Neural cell (in vitro differentiated cells): ENCODE data around the gene TSC22D3. TPM values are rescaled to one million over a fixed set of nuclear protein-coding genes. Genes with fewer than 3 reads are reported as not detected.

Experiments
- H2AFZ ChIP-seq: fragments of 200-600, 300-800 bp; sonication (generic), shearing (Covaris generic); 2 replicates; pipeline ENCODE4 v1.6.0; 2014; ENCODE audit warnings: low read depth, mild to moderate bottlenecking, antibody characterized with exemption, low read length, moderate library complexity
- H3F3A ChIP-seq: fragments of 200-600 bp; shearing (Covaris generic); 2 replicates; pipeline ENCODE4 v1.6.1; 2016; ENCODE audit warnings: mild to moderate bottlenecking, moderate library complexity, mixed read lengths, antibody characterized with exemption, low read length; ENCODE audit not compliant: insufficient read depth, poor library complexity, severe bottlenecking
- H3K27ac ChIP-seq: fragments of 200-600, 300-800 bp; sonication (generic), shearing (Covaris generic); 2 replicates; pipeline ENCODE4 v1.5.1; 2014; ENCODE audit warnings: mild to moderate bottlenecking, low read length, moderate library complexity
- H3K27me3 ChIP-seq: fragments of 300-800, 200-600 bp; sonication (generic), shearing (Covaris generic); 2 replicates; pipeline ENCODE4 v1.6.0; 2014; ENCODE audit warnings: mild to moderate bottlenecking, low read depth, low read length, moderate library complexity; ENCODE audit not compliant: insufficient read depth
- H3K36me3 ChIP-seq: fragments of 300-800, 200-600 bp; sonication (generic), shearing (Covaris generic); 2 replicates; pipeline ENCODE4 v1.5.1; 2014; ENCODE audit warnings: mild to moderate bottlenecking, antibody characterized with exemption, low read length, moderate library complexity; ENCODE audit not compliant: insufficient read depth
- H3K4me2 ChIP-seq: fragments of 300-800, 200-600 bp; sonication (generic), shearing (Covaris generic); 2 replicates; pipeline ENCODE4 v1.6.0; 2014; ENCODE audit warnings: mild to moderate bottlenecking, low read length
- H3K4me3 ChIP-seq: fragments of 300-800, 200-600 bp; sonication (generic), shearing (Covaris generic); 2 replicates; pipeline ENCODE4 v1.5.1; 2014; ENCODE audit warnings: mild to moderate bottlenecking, low read length, moderate library complexity
- H3K79me2 ChIP-seq: fragments of 200-600 bp; shearing (Covaris generic); replicated peaks from 2 replicates; pipeline ENCODE4 v1.6.0; 2014; ENCODE audit warnings: mild to moderate bottlenecking, low read length, moderate library complexity; ENCODE audit not compliant: insufficient read depth
- H3K9ac ChIP-seq: fragments of 300-800, 200-600 bp; sonication (generic), shearing (Covaris generic); 2 replicates; pipeline ENCODE4 v1.6.1; 2016; ENCODE audit warnings: mild to moderate bottlenecking, low read length, mixed read lengths
- H3K9me2 ChIP-seq: fragments of 200-600 bp; shearing (Covaris generic); 2 replicates; pipeline ENCODE4 v1.6.1; 2016; ENCODE audit warnings: mild to moderate bottlenecking, low read length, mixed read lengths; ENCODE audit not compliant: insufficient read depth
- H3K9me3 ChIP-seq: fragments of 200-600, 300-800 bp; sonication (generic), shearing (Covaris generic); 2 replicates; pipeline ENCODE4 v1.6.1; 2016; ENCODE audit warnings: mild to moderate bottlenecking, mixed run types, low read length, moderate library complexity, mixed read lengths
- H4K20me1 ChIP-seq: fragments of 200-600 bp; shearing (Covaris generic); 2 replicates; pipeline ENCODE4 v1.6.1; 2016; ENCODE audit warnings: mild to moderate bottlenecking, mixed run types; ENCODE audit not compliant: insufficient read depth
- CTCF ChIP-seq: fragments of 450-650 bp; IDR thresholded peaks from 2 replicates; pipeline ENCODE4 v1.5.1; 2014; ENCODE audit warnings: antibody characterized with exemption, mild to moderate bottlenecking, moderate library complexity; ENCODE audit not compliant: poor library complexity, severe bottlenecking
- EP300 ChIP-seq: fragments of 450-650 bp; conservative IDR thresholded peaks from 2 replicates; pipeline ENCODE4 v1.6.1; 2014; ENCODE audit warnings: antibody characterized with exemption, mild to moderate bottlenecking, moderate library complexity; ENCODE audit not compliant: poor library complexity, severe bottlenecking
- EZH2 ChIP-seq: fragments of 200-600, 300-800 bp; shearing (Covaris generic), sonication (generic); IDR thresholded peaks from 2 replicates; pipeline ENCODE4 v1.6.1; 2014; ENCODE audit warnings: antibody characterized with exemption, low read length, borderline replicate concordance, mild to moderate bottlenecking; ENCODE audit not compliant: insufficient read depth, poor library complexity, severe bottlenecking
- MXI1 ChIP-seq: fragments of 450-650 bp; conservative IDR thresholded peaks from 2 replicates; pipeline ENCODE4 v1.6.1; 2014; ENCODE audit warnings: antibody characterized with exemption, mild to moderate bottlenecking; ENCODE audit not compliant: poor library complexity, severe bottlenecking
- POLR2AphosphoS5 ChIP-seq: IDR thresholded peaks from 2 replicates; pipeline ENCODE4 v1.6.1; 2012
- RAD21 ChIP-seq: fragments of 450-650 bp; conservative IDR thresholded peaks from 2 replicates; pipeline ENCODE4 v1.6.1; 2014; ENCODE audit warnings: antibody characterized with exemption, mild to moderate bottlenecking, moderate library complexity
- REST ChIP-seq: IDR thresholded peaks from 2 replicates; pipeline ENCODE4 v1.6.1; 2012; ENCODE audit warnings: borderline replicate concordance
- SMC3 ChIP-seq: fragments of 450-650 bp; conservative IDR thresholded peaks from 2 replicates; pipeline ENCODE4 v1.6.1; 2014; ENCODE audit warnings: antibody characterized with exemption, mild to moderate bottlenecking, moderate library complexity; ENCODE audit not compliant: poor library complexity
- TAF1 ChIP-seq: IDR thresholded peaks from 2 replicates; pipeline ENCODE4 v1.6.1; 2012; ENCODE audit warnings: low read depth
- polyA plus RNA-seq: library from polyadenylated mRNA; depleted of rRNA; stranded (reverse); fragments of >200 nt; gene quantifications from 2 replicates; pipeline ENCODE4 v1.2.3, GENCODE V29; 2014

The TSC22D3 gene
- polyA plus RNA-seq, 1 donor from 2014 or later: 96.8 TPM

- no peak overlapping the region for H3K4me3 ChIP-seq
- no peak overlapping the region for H3K9ac ChIP-seq
- H3K79me2 ChIP-seq: no peaks in the 10 kb centered on the region
- peaks cover 3% of the 10 kb centered on the region for H3K27me3 ChIP-seq
- H3K9me2 ChIP-seq: no peaks in the 10 kb centered on the region
- TF ChIP-seq EP300: no peak
- H3K27ac ChIP-seq: no peak overlapping the region
- H2AFZ ChIP-seq: no peak overlapping the region
- H3F3A ChIP-seq: no peaks in the 10 kb centered on the region
- H3K36me3 ChIP-seq: no peaks in the 10 kb centered on the region
- H4K20me1 ChIP-seq: no peaks in the 10 kb centered on the region
- H3K4me2 ChIP-seq: no peak overlapping the region
- no peaks in the 10 kb centered on the region for H3K9me3 ChIP-seq
Measured at GRCh38 chrX:107747596-107748161, 27.9 kb downstream of the TSC22D3 start.

- no peak overlapping the region for H3K4me3 ChIP-seq
Measured at GRCh38 chrX:107744868-107745267, 30.7 kb downstream of the TSC22D3 start.

GRCh38 chrX:107743995-107744394, 31.6 kb downstream of the TSC22D3 start:
- Histone ChIP-seq H3K9me2 (no peaks in the 10 kb centered on the region), H4K20me1 (no peaks in the 10 kb centered on the region), H3K79me2 (no peaks in the 10 kb centered on the region), H3K9ac (no peak overlapping the region), H3K4me2 (no peak overlapping the region), H3K36me3 (no peaks in the 10 kb centered on the region), H2AFZ (no peak overlapping the region), H3K27ac (no peak overlapping the region), H3K27me3 (no peaks in the 10 kb centered on the region), H3K9me3 (no peaks in the 10 kb centered on the region), H3K4me3 (no peak overlapping the region), H3F3A (no peaks in the 10 kb centered on the region)
- TF ChIP-seq TAF1: no peak
- TF ChIP-seq EP300: no peak
- TF ChIP-seq EZH2: no peak
- TF ChIP-seq MXI1: no peak
- TF ChIP-seq SMC3: no peak
- TF ChIP-seq CTCF: no peak
- no peak for TF ChIP-seq POLR2AphosphoS5
- TF ChIP-seq RAD21: no peak
- no peak for TF ChIP-seq REST

More at GRCh38 chrX:107744868-107745267, 30.7 kb downstream of the TSC22D3 start:
- no peak overlapping the region for H3K9ac ChIP-seq
- TF ChIP-seq POLR2AphosphoS5 (no peak), SMC3 (no peak), TAF1 (no peak), EZH2 (no peak)
- H2AFZ ChIP-seq: no peak overlapping the region
- H4K20me1 ChIP-seq: no peaks in the 10 kb centered on the region
- no peak overlapping the region for H3K4me2 ChIP-seq
- no peak overlapping the region for H3K27ac ChIP-seq
- H3K9me3 ChIP-seq: no peaks in the 10 kb centered on the region
- no peaks in the 10 kb centered on the region for H3K79me2 ChIP-seq
- H3K9me2 ChIP-seq: no peaks in the 10 kb centered on the region
- no peaks in the 10 kb centered on the region for H3K27me3 ChIP-seq
- no peaks in the 10 kb centered on the region for H3F3A ChIP-seq
- no peaks in the 10 kb centered on the region for H3K36me3 ChIP-seq
